Mammary epithelial cell (primary cell): ENCODE measurements around the gene SFXN1.

ENCODE experiments used
- EZH2 ChIP-seq: IDR thresholded peaks from 2 replicates; pipeline ENCODE4 v1.6.1; 2012; ENCODE audit warnings: low read length, inconsistent platforms, borderline replicate concordance
- TF ChIP-seq, protein P1 (sequence below), 2 donors: IDR thresholded peaks in 1 of 2; conservative IDR thresholded peaks in 1 of 2; 2 replicates each; pipeline ENCODE4 v1.5.1; 2011 to 2012; ENCODE audit warnings: inconsistent platforms in 2 of 2, low read length in 2 of 2, mild to moderate bottlenecking in 2 of 2, control low read depth in 1 of 2, low read depth in 1 of 2; ENCODE audit not compliant: insufficient read depth in 1 of 2; ENCODE audit errors: extremely low read depth in 1 of 2

DNA sequence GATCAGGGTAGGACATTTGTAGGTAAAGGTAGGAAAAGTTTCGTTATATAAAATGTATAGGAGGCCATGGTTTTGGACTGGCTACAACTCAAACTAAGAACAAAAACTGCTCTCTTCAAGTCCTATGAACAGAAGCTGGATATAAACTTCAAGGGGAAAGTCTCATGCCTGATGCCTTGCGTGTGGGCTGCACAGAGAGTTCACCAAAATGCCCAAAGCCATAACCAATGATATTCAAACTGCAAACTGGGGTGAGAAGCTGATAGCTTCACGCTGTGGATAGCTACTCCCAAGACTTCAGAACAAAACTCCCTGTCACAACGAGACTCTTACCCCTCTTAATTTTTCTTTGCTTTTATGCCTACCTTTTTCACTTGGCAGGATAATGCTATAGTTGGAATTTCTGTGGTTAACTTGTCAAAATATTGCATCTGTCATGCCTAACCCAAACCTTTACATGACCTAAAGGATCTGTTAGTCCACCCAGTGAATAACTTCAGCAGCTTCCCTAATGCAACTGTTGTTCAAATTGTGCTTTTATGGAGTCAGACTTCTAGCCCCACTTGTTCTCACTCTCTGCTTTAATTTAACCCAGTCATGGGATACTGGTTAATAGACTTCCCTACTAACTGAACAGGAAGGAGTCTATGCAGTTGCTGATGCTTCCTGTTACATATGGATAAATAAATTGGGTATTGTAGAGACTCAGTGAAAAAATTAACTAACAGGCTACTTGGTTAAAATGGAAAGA lies 71.9 kb downstream of the SFXN1 start:
- TF ChIP-seq, protein P1, sequence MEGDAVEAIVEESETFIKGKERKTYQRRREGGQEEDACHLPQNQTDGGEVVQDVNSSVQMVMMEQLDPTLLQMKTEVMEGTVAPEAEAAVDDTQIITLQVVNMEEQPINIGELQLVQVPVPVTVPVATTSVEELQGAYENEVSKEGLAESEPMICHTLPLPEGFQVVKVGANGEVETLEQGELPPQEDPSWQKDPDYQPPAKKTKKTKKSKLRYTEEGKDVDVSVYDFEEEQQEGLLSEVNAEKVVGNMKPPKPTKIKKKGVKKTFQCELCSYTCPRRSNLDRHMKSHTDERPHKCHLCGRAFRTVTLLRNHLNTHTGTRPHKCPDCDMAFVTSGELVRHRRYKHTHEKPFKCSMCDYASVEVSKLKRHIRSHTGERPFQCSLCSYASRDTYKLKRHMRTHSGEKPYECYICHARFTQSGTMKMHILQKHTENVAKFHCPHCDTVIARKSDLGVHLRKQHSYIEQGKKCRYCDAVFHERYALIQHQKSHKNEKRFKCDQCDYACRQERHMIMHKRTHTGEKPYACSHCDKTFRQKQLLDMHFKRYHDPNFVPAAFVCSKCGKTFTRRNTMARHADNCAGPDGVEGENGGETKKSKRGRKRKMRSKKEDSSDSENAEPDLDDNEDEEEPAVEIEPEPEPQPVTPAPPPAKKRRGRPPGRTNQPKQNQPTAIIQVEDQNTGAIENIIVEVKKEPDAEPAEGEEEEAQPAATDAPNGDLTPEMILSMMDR (conservative IDR thresholded peaks at IDR 0.05 in 1 of 2, IDR thresholded peaks at IDR 0.05 in 1 of 2; ENCODE audit: extremely low read depth in 1 of 2, insufficient read depth in 1 of 2, low read depth in 1 of 2, low read length in 2 of 2), result no peak
- TF ChIP-seq EZH2, result no peak
